Hematopoietic multipotent progenitor cell (in vitro differentiated cells): ENCODE data around the gene ABHD8. TPM values are rescaled to one million over a fixed set of nuclear protein-coding genes. Genes with fewer than 3 reads are reported as not detected.

ENCODE experiments used
- DNase-seq, 3 donors: peaks; one replicate each; pipeline ENCODE4 v3.0.0-alpha.2; 2011 to 2015; ENCODE audit warnings: low read depth in 2 of 3, low spot score in 2 of 3
- total RNA-seq: library from RNA; depleted of rRNA; stranded (reverse); fragments of >200 nt; gene quantifications from one replicate; pipeline ENCODE4 v1.2.3, GENCODE V29; 2012

The ABHD8 gene
- total RNA-seq, 1 donor = 19.4 TPM

DNA sequence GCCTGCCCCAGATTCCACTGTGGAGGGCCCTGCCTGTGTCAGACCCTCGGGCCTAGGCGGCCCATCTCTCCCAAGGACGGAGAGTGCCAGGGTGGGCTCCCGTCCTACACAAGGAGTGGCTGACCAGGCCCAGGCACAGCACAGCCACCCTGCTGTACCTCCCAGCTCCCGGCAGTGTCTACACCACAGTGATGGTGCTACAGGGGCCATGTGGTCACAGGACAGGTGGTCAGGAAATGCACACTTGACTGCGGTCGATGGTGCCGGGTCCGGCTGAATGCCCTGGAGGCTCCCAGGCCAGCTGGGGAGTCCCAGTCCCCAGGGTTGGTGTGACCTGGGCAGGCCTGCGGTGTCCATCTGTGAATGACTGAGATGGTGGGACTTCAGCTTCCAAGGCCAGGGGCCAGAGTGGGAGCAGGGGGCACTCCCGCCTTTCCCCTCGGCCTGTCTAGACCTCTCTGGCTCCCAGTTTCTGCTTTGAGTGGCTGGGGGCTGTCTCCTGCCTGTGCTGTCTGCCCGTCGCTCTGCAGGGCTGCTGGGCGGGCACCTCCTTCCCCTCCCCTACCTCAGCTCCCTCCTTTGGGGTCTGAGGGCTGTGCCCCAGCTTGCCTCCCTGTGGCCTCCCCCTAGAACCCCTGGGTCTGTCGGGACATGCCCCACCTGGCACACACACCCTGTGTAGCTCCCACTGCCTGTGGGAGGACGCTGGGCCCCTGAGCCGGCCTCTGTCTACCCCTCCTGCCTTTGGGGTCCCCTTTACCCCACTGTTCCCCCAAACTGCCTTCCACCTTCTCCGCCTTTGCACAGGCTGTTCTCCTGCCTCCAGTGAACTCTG lies 18.6 kb upstream of the ABHD8 start:
- no peak for DNase-seq

DNA sequence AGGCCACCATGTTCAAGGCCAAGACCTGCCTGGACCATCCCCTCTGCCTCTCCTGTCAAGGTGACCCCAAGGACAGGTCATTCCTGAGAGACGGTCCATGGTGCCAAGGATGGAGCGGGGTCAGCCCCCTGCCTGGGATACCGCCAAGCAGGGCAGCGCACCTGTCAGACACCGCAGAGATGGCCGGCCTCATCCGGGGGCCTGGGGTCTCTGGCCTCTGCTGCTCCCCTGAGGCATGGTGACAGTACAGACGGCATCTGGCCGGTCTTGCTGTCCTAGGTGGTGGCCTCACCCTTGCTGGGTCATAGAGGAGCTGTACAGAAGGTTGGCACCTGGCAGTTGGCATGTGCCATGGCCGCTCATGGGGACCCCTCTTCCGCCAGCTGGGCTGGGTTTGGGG lies 17.2 kb upstream of the ABHD8 start:
- no peak for DNase-seq

DNA sequence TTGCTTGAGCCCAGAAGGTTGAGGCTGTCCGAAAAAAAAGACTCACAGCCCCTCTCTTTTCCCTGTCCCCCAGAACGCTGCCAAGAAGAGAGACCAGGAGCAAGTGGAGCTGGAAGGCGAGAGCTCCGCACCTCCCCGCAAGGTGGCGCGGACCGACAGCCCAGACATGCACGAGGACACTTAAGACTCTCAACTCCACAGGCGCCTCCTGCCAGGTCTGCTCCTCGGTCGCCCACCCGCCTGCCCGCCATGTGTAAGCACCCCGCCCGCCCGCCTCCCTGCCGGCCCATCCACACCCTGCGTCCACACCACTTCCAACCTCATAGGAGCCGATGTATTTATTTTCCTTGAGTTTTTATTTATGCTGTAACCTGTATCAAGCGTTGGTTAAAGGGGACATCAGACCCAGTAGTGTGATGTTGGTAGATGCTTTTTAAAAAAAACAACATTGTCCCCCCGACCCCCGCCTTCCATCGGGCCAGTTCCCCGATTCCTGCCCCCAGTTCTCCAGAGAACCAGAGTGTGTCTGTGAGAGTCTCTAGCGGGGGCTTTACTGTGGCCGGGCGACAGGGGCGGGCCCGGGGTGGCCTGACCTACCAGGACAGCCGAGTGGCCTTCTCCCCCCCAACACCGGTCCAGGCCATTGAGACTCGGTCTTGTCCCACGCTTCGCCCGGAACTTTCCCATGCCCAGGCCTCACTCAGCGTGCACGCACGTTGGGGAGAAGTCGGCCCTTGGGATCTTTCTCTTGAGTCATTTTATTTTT lies 16.4 kb upstream of the ABHD8 start:
- DNase-seq = no peak

- no peak for DNase-seq
These were observed 15.7 kb upstream of the ABHD8 start for GRCh38 chr19:17318966-17319365.

GRCh38 chr19:17314007-17314593 lies 10.9 kb upstream of the ABHD8 start:
- DNase-seq = no peak

- DNase-seq = no peak
These were observed 9.2 kb upstream of the ABHD8 start for GRCh38 chr19:17312189-17313113.

- DNase-seq = no peak
These were observed 8.4 kb upstream of the ABHD8 start for GRCh38 chr19:17311455-17312188.

DNA sequence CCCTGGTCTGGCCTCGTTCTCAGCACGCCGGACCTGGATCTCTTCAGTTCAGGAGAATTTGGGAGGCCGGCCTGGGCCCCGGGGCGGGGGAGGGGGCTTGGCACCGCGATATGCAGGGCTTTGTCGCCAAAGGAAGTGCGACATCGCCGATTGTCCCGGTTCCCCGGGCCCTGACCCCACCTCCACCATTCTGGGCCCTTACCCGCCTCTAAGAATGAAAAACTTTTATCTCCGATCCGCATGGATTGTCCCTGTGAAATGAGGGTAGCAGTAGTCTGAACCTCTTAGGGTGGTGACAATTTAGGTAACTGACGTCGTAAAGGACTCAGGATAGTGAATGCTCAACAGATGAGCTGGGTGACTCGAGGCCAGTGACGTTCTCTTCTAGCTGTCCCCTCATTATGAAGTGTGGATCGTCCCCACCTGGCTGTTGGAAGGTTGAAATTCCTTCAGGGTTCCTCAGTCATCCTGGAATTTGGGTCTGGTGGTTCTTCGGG lies 6.8 kb upstream of the ABHD8 start:
- peak in 1 of 3 donors; percentile 19 for DNase-seq

DNA sequence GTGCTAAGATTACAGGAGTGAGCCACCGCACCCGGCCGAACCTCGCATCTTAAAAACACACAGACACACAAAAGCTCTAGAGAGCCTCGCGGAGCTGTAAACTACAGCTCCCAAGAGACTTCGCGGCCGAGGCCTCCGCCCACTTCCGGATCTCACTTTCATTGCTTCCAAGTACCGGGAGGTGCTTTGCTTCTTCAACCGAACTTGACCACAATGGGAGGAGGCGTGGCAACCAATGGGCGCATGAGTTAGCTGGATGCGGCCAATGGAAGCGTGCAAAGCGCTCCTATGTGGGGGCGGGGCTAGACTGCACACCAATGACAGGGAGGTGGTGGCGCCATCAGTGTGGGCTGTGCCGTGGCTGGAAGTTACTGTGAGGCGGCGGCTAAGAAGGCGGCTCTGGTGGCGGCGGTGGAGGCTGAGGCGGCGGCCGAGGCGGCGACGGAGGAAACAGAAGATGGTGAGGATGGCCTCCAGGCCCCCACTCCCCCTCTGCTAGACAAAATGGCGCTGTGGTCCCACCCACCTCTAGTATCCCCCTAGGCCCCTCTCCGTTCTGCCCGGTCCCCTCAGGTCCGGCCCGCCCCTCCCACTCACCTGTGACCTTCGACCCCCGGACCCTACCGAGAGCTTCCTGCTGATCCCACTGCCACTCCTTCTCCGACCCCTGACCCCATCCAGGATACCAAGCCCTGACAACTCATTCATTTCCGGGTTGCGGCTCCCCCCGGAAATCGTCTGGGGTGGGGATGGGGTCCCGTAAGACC lies 6.2 kb upstream of the ABHD8 start, which contains the start of gene DDA1:
Gene DDA1 (plus strand): TSS at position 366 of the 767 bp plus-strand sequence. CDS start 92 bp downstream, at position 458.
- DNase-seq = peak; percentile 92 to 100 (median 100)

DNA sequence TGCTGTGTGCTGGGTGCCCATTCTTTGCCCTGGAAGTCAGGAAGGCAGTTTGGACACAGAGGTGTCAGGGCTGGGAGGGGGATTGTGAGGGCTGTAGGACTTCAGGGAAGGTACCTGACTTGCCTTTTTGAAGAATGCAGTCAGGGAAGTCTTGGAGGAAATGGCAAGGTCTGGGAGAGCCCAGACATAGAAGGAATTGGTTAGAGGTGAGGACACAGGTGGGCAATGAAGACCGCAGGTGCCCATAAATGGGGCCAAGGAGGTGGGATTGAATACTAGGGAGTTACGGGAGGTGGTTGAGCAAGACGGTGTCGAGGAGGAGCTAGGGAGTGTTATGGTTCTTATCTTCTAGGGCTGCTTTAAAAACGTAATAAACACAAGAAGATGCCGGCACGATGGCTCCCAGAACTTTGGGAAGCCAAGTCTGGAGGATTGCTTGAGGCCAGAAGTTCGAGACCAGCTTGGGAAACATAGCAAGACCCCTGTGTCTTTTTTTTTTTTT lies 4.7 kb upstream of the ABHD8 start:
- DNase-seq = no peak

- DNase-seq = no peak
These were observed 3.1 kb upstream of the ABHD8 start for GRCh38 chr19:17306285-17306714.

DNA sequence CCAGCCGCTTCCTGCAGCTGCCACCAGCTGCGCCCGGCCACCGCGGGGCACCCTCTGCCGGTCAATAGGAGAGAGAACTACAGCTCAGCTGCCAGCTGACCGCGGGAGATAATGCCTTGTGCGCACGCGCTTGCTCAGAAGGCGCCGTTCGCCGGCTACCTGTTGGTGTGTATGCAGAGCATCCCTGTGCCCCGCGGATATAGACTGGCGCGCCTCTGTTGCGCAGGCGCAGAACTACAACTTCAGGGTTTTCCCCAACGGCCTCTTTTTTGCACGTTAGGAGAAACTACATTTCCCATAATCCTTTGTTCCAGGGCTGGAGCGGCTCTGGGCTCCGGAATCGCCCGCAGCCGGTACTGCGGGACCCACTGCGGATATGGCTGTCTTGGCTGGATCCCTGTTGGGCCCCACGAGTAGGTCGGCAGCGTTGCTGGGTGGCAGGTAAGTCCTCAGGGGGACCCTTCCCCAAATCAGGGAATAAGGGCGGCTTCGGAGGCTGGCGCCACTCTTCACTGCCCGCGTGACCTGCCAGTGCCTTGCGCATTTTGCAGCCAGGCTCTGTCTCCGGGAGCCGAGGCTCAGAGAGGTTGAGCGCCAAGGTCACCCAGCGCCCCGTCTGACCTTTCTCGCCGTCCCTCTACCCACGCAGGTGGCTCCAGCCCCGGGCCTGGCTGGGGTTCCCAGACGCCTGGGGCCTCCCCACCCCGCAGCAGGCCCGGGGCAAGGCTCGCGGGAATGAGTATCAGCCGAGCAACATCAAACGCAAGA lies 2.5 kb upstream of the ABHD8 start, which contains the start of gene MRPL34:
Gene MRPL34 (plus strand): TSS at position 356 of the 768 bp plus-strand sequence. CDS start 21 bp downstream, at position 377.
- peak; percentile 92 to 100 (median 100) for DNase-seq

- DNase-seq = no peak
These were observed 1.9 kb upstream of the ABHD8 start for GRCh38 chr19:17305216-17305516.

DNA sequence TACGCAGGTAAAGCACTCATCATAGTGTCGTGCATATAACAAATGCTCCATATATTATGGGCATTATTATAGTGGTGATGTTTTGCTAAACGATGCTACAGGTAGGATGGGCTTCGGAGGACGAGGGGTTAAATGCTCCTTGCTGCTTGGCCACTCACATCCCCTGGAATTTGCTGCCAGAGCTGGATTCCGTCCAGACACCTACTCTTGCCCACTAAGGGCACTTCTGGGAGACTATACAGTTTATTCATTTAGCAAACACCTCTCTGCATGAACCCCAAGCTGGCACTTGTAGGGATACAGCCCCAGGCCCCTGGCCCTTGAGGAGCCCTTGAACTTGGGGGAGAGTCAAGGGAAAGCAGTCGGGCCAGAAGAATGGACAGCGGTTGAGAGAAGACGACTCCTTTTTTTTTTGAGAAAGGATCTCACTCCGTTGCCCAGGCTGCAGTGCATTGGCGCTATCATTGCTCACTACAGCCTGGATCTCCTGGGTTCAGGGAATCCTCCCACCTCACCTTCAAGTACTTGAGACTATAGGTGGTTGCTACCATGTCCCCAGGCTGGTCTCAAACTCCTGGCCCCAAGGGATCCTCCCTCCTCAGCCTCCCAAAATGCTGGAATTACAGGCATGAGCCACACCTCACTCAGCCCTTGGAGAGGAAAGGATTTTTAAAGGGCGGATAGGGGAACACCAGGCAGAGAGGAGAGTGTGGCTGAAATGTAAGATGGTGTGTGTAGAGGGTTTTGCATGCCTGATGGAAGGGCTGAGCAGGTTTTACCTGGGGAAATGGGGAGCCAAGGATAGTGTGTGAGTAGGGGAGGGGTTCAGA lies 1.4 kb upstream of the ABHD8 start:
- no peak for DNase-seq

DNA sequence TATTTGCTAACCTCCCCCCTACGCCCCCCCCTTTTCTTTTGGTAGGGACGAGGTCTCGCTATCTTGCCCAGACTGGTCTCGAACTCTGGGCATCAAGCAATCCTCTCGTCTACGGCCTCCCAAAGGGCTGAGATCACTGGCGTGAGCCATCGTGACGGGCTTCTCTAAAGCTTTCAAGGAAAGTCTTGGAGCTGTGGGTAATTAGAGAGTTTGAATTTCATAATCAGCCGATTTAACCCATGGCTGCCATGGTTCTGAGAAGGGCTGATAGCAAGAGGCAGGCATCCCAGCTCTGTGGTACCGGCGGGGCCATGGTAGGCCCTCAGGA lies 679 bp upstream of the ABHD8 start:
- DNase-seq = no peak

DNA sequence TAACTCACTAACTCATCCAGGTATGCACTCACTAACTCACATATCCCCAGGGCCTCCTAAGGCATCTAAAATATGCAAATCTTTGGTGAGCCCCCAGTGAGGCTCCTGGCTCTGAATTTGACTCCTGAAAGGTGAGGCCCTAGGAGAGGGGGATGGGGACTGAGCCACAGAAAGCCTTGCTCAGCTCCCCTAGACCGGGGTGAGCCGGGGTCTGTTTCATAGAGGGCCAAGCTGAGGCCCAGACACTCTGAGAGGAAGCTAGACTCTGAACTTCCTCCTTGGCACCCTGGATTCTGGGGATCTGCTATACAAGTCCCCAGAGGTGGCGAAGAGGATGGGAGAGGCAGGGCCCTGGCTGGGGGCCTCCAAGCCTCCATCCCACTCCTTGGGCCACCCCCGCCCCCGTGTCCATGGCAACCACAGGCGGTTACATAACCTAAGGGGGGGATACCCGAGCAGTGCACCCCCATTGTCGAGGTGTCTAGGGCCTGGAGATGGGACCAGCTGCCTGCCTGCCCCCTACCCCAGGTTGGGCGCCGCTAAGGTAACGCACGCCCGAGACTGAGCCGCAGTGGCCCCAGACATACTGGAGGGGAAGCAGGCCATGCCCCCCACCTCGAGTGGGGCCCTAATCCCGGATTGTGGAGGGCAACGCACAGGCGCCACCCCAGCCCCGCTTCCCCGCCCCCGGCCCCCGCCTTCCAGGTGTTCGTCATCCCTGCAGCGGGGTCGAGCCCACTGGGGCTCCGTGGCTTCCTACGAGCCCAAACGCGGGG lies 646 bp downstream of the ABHD8 start:
- peak in 1 of 3 donors; percentile 52 for DNase-seq
